ENCODE results near the gene MYO7B. TPM values are rescaled to one million over a fixed set of nuclear protein-coding genes. Genes with fewer than 3 reads are reported as not detected.

MYO7B gene
- total RNA-seq, 4 donors from 2014 or later, result 0.12 to 1.3 (median 0.42) TPM

DNA sequence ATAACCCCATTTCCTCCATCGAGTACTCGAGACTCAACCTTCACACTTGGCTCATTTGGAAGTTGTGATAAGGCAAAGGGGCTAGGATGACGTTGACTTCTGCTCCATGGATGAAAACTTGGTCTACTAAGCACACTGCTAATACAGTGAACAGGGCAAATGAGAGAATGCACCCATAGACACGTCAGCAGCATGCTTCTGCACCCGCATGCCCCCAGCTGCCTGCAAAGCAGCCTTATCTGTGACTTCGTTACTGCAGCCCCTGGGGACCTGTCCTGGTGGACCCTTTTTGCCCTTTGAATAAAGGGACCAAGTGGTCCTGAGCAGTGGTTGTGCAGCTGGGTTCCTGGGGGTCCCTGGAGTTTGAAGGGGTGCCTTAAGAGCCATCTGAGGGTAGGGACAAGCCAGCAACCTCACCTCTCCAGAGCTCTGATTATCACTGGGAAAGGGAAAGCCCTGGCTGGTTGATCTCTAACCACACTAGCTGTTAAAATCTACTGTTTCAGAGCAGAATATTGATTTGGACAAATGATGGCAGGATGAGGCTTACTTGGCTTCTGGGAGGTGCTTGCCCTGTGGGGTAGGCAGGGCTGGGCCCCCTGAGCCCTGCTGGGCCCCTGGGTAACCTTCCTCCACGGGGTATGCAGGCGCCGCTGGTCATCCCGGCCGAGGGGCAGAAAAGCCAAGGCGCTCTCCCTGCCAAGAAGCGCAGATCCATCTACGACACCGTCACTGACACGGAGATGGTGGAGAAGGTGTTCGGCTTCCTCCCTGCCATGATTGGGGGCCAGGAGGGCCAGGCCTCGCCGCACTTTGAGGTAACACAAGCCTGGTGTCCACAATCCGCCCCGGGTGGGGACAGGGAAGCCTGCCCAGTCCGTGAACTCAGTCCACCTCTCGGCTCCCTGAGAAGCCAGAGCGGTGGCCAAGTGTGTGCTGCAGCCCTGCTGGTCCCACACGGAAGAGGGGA is 72.9 kb downstream of the MYO7B start:
- no peak for DNase-seq (ENCODE audit: low spot score)
- no peak for ATAC-seq (ENCODE audit: low FRiP score)
- TF ChIP-seq, protein P1, sequence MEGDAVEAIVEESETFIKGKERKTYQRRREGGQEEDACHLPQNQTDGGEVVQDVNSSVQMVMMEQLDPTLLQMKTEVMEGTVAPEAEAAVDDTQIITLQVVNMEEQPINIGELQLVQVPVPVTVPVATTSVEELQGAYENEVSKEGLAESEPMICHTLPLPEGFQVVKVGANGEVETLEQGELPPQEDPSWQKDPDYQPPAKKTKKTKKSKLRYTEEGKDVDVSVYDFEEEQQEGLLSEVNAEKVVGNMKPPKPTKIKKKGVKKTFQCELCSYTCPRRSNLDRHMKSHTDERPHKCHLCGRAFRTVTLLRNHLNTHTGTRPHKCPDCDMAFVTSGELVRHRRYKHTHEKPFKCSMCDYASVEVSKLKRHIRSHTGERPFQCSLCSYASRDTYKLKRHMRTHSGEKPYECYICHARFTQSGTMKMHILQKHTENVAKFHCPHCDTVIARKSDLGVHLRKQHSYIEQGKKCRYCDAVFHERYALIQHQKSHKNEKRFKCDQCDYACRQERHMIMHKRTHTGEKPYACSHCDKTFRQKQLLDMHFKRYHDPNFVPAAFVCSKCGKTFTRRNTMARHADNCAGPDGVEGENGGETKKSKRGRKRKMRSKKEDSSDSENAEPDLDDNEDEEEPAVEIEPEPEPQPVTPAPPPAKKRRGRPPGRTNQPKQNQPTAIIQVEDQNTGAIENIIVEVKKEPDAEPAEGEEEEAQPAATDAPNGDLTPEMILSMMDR (IDR thresholded peaks at IDR 0.05), result no peak

- ATAC-seq (ENCODE audit: low FRiP score) (no peak), DNase-seq (ENCODE audit: low spot score) (no peak)
- TF ChIP-seq, protein P1 (IDR thresholded peaks at IDR 0.05), result no peak
Observed at GRCh38 chr2:127609031-127609751, 73.7 kb downstream of the MYO7B start.

DNA sequence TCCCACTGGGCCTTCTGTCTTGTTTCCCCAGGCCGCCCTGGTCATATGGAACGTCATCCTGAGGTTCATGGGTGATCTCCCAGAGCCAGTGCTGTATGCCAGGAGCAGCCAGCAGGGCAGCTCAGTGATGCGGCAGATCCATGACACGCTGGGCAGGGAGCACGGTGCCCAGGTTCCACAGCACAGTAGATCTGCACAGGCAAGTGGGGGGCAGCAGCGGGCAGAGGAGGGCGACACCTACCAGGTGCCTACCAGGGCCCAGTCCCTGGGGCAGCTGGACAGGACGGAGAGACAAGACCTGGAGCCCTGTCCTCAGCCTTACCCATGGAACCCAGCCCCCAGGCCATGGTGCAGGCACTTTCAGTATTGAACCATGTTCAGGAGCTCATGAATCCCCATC is 74.3 kb downstream of the MYO7B start:
- TF ChIP-seq, protein P1 (IDR thresholded peaks at IDR 0.05), result no peak
- DNase-seq (ENCODE audit: low spot score) (no peak), ATAC-seq (ENCODE audit: low FRiP score) (no peak)

DNA sequence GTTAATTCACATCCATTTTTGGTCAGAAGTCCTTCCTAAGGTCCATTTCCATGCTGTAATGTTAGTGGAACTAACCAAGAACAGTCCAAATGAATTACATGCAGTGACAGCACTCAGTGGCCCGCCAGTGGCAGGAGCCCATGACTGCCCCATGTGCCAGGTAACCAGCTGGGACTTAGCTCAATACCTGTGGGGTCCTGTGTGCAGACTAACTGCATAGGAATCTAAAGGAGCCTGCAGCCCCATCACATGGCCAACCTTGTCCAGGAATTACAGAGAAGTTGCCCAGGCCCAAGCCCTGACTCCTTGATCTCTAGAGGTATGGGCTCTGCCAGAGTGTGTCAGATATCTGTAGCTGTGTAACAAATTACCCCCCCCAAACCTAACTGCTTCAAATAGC is 75.1 kb downstream of the MYO7B start:
- DNase-seq (ENCODE audit: low spot score) (no peak), ATAC-seq (ENCODE audit: low FRiP score) (no peak)
- TF ChIP-seq, protein P1 (IDR thresholded peaks at IDR 0.05), result no peak

DNA sequence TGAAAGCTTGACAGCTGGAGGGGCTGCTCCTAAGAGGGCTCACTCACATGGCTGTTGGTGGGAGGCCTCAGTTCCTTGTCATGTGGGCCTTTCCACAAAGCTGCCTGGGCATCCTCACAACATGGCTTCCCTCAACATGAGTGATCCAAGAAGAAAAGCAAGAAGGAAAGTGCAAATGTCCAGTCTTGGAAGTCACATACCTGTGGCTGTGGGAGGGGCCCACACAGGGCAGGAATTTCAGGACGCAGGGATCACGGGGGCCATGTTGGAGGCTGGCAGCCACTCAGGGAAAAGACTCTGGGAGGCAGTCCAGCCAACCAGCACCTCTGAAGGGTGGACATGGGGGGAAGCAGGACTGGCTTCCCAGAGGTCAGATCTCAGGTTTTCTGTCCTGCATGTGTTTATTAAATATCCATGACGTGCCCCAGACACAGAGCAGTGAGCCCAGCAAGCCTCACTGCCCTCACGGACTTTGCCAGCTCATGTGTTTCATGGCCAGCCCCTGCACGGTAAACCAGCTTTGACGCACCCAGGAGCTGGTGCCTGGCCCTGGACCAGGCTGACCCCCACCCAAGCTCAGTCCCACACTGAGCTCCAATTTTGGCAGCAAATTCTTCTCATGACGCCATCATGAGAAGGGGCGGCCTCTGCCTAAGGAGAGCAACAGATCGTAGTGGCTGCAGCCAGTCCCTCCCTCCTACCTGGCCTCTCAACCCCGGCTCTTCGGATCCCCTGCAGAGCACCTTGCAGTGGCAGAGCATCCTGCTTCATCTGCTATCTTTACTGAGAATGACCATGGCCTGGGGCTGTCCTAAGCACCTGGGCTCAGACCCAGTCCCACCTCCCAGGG is 75.8 kb downstream of the MYO7B start:
- TF ChIP-seq, protein P1 (IDR thresholded peaks at IDR 0.05), result no peak
- DNase-seq (ENCODE audit: low spot score), result no peak
- no peak for ATAC-seq (ENCODE audit: low FRiP score)

DNA sequence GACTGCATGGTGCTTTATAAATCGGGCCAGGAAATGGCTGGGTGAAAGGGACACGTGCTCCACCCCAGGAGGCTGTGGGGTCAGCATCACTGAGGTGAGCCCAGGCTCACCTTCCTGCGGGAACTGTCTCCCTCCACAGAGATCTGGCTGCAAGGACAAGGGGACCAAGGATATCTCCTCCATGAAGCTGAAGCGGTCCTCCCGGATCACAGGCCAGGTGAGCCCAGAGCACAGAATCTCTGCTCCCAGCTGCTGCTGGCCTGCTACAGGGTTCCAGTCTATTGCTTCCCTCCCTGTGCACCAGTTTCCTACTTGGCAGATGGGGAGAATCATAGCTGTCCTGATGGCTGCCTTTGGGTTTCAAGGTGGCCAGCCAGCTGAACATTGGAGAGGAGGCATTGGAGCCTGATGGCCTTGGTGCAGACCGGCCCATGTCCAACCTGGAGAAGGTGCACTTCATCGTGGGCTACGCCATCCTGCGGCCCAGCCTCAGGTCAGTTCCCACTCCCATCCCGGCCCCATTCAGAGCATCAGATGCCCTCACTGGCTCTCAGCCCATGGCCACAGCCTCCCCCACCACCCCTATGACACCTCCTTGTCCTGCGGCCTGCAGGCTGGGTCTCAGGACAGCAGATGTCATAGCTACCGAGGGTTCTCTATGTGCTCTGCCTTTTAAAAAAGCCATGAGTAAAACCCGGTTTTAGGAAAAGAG is 76.8 kb downstream of the MYO7B start:
- DNase-seq (ENCODE audit: low spot score), result no peak
- no peak for ATAC-seq (ENCODE audit: low FRiP score)
- TF ChIP-seq, protein P1 (IDR thresholded peaks at IDR 0.05), result no peak

All from omental fat pad (tissue), 4 donors.